OCI-LY3 (cell line): ENCODE data around the gene SPTAN1.

Experiments
- CTCF ChIP-seq: fragments of 200-600, 300-600 bp; sonication (generic); IDR thresholded peaks from 2 replicates; pipeline ENCODE4 v1.5.1; 2014; ENCODE audit warnings: antibody characterized with exemption, low read length, low read depth
- EZH2phosphoT487 ChIP-seq: fragments of 200-600 bp; shearing (Covaris generic); IDR thresholded peaks from 2 replicates; pipeline ENCODE4 v1.6.1; 2018; ENCODE audit warnings: antibody characterized with exemption, mixed run types, low read depth

- TF ChIP-seq CTCF (no peak), EZH2phosphoT487 (no peak)
Measured at GRCh38 chr9:128532581-128532980, 19.8 kb upstream of the SPTAN1 start.
